GM21825 (cell line): Measurements from ENCODE around the gene LRRC75A.
A peak's percentile ranks its signal among the peaks of the same experiment; 100 is the strongest.
"Not testable (repeated sequence)": the region's sequence is repeated elsewhere in the genome, so short reads cannot be mapped to it uniquely, and the experiment has no call there.

Source experiments
- ATAC-seq: cut with Tn5 transposase; IDR thresholded peaks from one replicate; pipeline ENCODE4 v1.9.1; 2021; ENCODE audit warnings: mild to moderate bottlenecking, moderate library complexity; ENCODE audit not compliant: unreplicated experiment

LRRC75A gene

DNA sequence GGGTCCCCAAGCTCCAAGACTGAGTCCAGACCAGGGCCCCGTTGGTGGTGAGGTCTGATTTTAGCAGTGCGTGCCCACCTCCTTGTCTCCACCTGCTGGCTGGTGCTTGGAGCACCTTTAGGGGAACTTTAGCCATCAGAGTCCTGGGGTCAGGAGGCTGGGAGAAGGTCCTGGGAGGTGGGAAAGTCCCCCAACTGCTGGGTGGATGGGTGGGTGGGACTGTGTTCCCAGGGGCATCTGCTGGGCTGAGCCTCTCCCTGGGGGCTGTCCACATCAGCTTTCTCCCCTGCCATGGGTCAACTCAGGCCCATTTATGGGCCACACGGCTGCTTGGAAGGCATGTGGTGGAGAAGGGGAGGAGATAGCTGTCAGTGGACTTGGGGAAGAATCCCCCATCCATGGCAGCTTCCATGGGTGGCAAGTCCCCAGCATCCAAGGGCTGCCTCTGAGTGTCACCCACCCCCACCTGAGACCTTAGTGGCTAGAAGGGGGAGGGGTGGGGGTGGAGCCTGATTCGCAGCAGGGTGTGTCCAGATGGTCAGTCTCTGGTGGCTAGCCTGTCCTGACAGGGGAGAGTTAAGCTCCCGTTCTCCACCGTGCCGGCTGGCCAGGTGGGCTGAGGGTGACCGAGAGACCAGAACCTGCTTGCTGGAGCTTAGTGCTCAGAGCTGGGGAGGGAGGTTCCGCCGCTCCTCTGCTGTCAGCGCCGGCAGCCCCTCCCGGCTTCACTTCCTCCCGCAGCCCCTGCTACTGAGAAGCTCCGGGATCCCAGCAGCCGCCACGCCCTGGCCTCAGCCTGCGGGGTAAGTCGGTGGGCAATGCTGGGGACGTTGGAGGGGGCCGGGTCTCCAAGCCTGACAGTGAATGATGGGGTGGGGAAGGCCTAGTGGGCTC is 76.7 kb downstream of the LRRC75A start, which contains the start of gene TRPV2:
Gene TRPV2 (plus strand): TSS at position 541 of the 894 bp plus-strand sequence. CDS start 2,098 bp downstream, outside the sequence.
- peak; percentile 31 for ATAC-seq

DNA sequence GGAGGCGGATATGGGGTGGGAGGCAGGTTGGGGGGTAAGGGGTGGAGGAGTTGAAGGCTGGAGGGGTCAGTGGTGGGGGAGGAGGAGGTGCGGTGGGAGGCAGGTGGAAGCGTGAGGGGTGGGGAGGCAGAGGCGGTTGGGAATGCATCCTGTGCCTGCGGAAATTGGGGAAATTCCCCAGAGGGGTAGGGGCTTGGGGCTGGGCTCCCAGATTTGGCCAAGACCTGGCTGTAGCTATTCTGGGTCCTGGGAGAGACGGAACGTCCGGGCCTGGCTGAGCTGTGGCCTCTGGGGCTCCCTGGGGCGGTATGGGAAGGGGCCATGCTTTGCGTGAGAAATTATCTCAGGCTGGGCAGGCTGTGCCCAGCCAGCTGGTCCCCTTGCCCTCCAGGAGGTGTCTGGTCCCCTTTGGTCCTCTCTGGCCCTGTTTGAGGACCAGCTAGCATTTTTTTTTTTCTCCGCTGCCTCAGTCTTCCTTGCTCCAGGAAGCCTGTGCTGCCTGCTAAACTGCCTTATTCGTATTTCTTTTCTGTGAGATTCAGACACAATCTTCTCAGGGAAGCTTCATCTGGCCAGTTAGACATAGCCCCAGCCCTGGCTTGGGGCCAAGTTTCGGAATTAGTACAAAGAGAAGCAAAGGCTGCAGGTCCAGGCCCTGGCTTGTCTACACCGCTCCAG is 83.9 kb downstream of the LRRC75A start:
- ATAC-seq = peak; percentile 89

GRCh38 chr17:16406742-16407674 is 85.0 kb downstream of the LRRC75A start:
- ATAC-seq = no peak

DNA sequence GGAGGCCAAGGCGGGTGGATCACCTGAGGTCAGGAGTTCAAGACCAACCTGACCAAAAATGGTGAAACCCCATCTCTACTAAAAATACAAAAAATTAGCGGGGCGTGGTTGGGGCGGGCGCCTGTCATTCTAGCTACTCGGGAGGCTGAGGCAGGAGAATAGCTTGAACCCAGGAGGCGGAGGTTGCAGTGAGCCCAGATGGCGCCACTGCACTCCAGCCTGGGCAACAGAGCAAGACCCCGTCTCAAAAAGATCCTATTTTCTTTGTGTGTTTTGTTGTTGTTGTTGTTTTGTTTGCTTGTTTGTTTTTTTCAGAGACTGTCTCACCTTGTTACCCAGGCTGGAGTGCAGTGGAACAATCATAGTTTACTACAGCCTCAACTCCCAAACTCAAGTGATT is 88.1 kb downstream of the LRRC75A start:
- ATAC-seq = not testable (repeated sequence)

- ATAC-seq = peak; percentile 83
Observed at GRCh38 chr17:16398270-16399267, 93.4 kb downstream of the LRRC75A start.

GRCh38 chr17:16396693-16397092 is 95.3 kb downstream of the LRRC75A start:
- ATAC-seq = not testable (repeated sequence)

GRCh38 chr17:16395887-16396286 is 96.1 kb downstream of the LRRC75A start:
- not testable (repeated sequence) for ATAC-seq

- not testable (repeated sequence) for ATAC-seq
Observed at GRCh38 chr17:16392491-16392890, 99.5 kb downstream of the LRRC75A start.
